Psoas muscle (tissue), 8 donors: ENCODE data around the gene PAAF1. TPM values are rescaled to one million over a fixed set of nuclear protein-coding genes. Genes with fewer than 3 reads are reported as not detected.

Source experiments
- ATAC-seq, 4 donors: fragments of 200-7000 bp; cut with Tn5 transposase; one replicate each; pipeline ENCODE4 v1.9.1; 2020; ENCODE audit warnings: moderate library complexity in 3 of 4, mild to moderate bottlenecking in 2 of 4
- DNase-seq, 2 donors: peaks; one replicate each; pipeline ENCODE4 v3.0.0-alpha.2; 2020
- H3K27ac ChIP-seq: fragments of 200-600 bp; one replicate; pipeline ENCODE4 v1.8.0; 2022
- H3K27me3 ChIP-seq, 3 donors: fragments of 200-600 bp in 1 of 3; one replicate each; pipeline versions ENCODE4 v1.6.1 to v1.8.0; 2013 to 2022; ENCODE audit warnings: low read length in 2 of 3, mild to moderate bottlenecking in 2 of 3, moderate library complexity in 1 of 3; ENCODE audit not compliant: insufficient read depth in 3 of 3
- H3K36me3 ChIP-seq, 2 donors: fragments of 200-600 bp in 1 of 2; one replicate each; pipeline versions ENCODE4 v1.6.1 to v1.8.0; 2013 to 2022; ENCODE audit warnings: low read depth in 1 of 2, mild to moderate bottlenecking in 1 of 2, moderate library complexity in 1 of 2; ENCODE audit not compliant: insufficient read depth in 1 of 2
- H3K4me1 ChIP-seq: fragments of 200-600 bp; one replicate; pipeline ENCODE4 v1.8.0; 2022
- H3K4me3 ChIP-seq: fragments of 200-600 bp; one replicate; pipeline ENCODE4 v1.8.0; 2022; ENCODE audit warnings: mild to moderate bottlenecking
- H3K9me3 ChIP-seq: fragments of 200-600 bp; one replicate; pipeline ENCODE4 v1.8.0; 2022
- WGBS, 3 donors: extraction: QIAGEN DNeasy Blood & Tissue Kit; methylation state at CpG; one replicate each; pipeline versions ENCODE4 v1.1.6 to v1.1.7; 2013; 5-methylcytosine and 5-hydroxymethylcytosine counted together
- intact Hi-C, 2 donors: fragments of 100-400 bp; cut with DNase I; formaldehyde crosslinking; loops; one replicate each; pipeline versions ENCODE4 v1.11.0 to v1.14.2; 2022
- polyA plus RNA-seq, 3 donors: library from polyadenylated mRNA; stranded (reverse); fragments of 200-250 nt; gene quantifications; one replicate each; pipeline ENCODE4 v1.2.3, GENCODE V29; 2013
- total RNA-seq, 4 donors: library from RNA; stranded (reverse); fragmentation: NEBNext Ultra II Directional in 2 of 4; extraction: Animal tissue kit (Norgen Biotek cat#: 25700) in 2 of 4; gene quantifications; one replicate each; pipeline versions ENCODE4 v1.2.1 to v1.2.4, GENCODE V29; 2021 to 2023
- TF ChIP-seq, protein P1 (sequence below): fragments of 200-600 bp; IDR thresholded peaks from one replicate; pipeline ENCODE4 v1.8.0; 2022; ENCODE audit warnings: antibody characterized with exemption
- donor health status: healthy with polysubstance abuse.
- donor health status: DM: no; HTN: no; CAD: no; lungs with moderate emphysema.
- donor health status: Bipolar disorder and iron deficiency.
- donor health status: healthy.
- donor health status: DM: yes; HTN: yes; CAD: no.
- donor health status: DM: no; HTN: no; CAD: no.
- donor health status: DM: no; HTN: no; CAD: no.
- donor health status: DM: yes; HTN: yes; CAD: no.

PAAF1 gene
- total and polyA plus RNA-seq, 7 donors, result 6.6 to 12.0 (median 9.3) TPM

DNA sequence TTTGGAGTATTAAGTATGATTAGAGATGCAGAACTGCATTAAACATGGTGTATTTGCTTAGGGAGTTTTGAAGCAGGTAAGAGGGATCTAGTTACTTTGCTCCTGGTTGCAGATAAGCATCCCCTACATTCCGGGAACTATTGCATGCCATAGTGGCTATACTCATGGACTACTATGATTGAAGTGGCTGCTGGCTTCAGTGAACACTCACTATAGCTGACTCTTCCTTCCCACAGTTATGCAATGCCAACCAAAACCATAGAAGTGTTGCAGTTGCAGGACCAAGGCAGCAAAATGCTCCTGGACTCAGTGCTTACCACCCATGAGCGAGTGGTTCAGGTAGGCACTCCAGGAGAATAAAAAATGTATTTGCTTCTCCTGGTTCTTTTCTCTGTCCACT lies 17.1 kb upstream of the PAAF1 start:
- DNase-seq, result no peak
- H3K36me3 ChIP-seq, result peaks cover 0 to 53% of the 10 kb centered on the region in 2 donors
- no peak overlapping the region for H3K4me3 ChIP-seq
- TF ChIP-seq, protein P1, sequence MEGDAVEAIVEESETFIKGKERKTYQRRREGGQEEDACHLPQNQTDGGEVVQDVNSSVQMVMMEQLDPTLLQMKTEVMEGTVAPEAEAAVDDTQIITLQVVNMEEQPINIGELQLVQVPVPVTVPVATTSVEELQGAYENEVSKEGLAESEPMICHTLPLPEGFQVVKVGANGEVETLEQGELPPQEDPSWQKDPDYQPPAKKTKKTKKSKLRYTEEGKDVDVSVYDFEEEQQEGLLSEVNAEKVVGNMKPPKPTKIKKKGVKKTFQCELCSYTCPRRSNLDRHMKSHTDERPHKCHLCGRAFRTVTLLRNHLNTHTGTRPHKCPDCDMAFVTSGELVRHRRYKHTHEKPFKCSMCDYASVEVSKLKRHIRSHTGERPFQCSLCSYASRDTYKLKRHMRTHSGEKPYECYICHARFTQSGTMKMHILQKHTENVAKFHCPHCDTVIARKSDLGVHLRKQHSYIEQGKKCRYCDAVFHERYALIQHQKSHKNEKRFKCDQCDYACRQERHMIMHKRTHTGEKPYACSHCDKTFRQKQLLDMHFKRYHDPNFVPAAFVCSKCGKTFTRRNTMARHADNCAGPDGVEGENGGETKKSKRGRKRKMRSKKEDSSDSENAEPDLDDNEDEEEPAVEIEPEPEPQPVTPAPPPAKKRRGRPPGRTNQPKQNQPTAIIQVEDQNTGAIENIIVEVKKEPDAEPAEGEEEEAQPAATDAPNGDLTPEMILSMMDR, result no peak
- no peaks in the 10 kb centered on the region for H3K27me3 ChIP-seq
- H3K4me1 ChIP-seq, result no peaks in the 10 kb centered on the region
- 96 to 98% (median 97%) methylated on average over 2 of the region's 2 CpGs for WGBS, 3 donors
- intact Hi-C loops, result no loop called here
- no peak overlapping the region for H3K27ac ChIP-seq
- ATAC-seq, result no peak
- H3K9me3 ChIP-seq, result no peaks in the 10 kb centered on the region

DNA sequence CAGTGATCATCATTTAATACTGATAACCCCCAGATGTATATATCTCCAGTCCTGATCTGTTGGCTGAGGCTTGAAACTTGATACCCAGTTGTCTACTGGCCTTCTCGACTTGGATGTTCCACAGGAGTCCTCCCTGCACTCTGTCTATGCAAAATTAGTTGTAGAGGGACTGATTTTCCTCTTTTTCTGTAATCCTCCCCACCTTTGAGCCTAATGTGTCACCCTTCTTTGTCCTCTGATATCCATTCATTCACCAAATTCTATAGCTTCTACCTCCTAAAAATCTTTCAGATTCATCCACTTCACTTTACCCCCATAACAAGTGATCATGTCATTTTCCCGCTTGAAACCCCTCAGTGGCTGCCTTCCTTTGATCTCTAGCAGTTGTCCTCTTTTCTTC lies 16.6 kb upstream of the PAAF1 start:
- Histone ChIP-seq H3K27me3 (no peaks in the 10 kb centered on the region), H3K4me3 (no peak overlapping the region), H3K4me1 (no peaks in the 10 kb centered on the region), H3K9me3 (no peaks in the 10 kb centered on the region), H3K36me3 (peaks cover 0 to 54% of the 10 kb centered on the region in 2 donors), H3K27ac (no peak overlapping the region)
- DNase-seq, result no peak
- ATAC-seq, result no peak
- intact Hi-C loops, result no loop called here
- WGBS, 3 donors, result 52 to 59% (median 56%) methylated on average over 2 of the region's 2 CpGs
- TF ChIP-seq, protein P1, result no peak

DNA sequence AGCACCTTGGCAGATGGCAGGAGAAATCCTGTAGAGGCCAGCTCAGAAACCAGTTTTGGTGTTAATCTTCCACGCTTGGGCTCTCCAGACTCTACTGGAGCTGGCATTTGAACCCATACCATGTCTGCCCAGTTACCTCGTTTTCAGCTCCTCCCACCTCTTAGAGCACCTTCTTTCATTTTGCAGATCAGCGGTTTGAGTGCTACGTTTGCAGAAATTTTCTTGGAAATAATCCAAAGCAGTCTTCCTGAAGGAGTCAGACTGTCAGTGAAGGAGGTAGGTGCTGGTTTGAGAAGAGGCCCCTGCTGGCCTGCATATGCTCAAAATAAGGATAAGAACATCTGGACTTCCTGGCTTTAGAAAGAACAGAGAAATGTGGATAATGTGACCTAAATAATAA lies 13.8 kb upstream of the PAAF1 start:
- Histone ChIP-seq H3K27me3 (no peaks in the 10 kb centered on the region), H3K27ac (no peak overlapping the region), H3K4me3 (no peak overlapping the region), H3K4me1 (peaks cover 5% of the 10 kb centered on the region), H3K9me3 (no peaks in the 10 kb centered on the region), H3K36me3 (peaks cover 0 to 51% of the 10 kb centered on the region in 2 donors)
- ATAC-seq (no peak), DNase-seq (no peak)
- TF ChIP-seq, protein P1, result no peak
- WGBS, 3 donors, result 75 to 79% (median 77%) methylated on average over 4 of the region's 4 CpGs
- intact Hi-C loops, result no loop called here

DNA sequence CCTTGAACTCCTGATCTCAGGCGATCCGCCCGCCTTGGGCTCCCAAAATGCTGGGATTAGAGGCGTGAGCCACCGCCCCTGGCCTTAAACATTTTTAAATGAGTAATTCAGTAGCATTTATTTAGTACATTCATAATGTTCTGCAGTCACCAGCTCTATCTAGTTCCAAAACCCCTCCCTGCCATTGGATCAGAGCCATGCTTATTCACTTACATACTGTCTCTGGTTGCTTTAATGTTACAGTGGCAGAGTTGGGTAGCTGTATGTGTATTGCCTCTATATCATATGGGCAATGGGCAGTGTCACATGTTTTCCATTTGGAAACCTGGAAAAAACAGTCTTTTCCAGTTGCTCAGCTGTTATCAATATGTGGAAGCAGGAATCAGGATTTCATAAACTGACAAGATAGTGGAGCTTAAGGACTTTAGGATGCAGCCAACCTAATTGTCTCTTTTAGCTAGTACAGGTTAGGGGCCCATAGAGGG lies 10.7 kb upstream of the PAAF1 start:
- H3K27ac ChIP-seq, result no peak overlapping the region
- ATAC-seq, result peak in 2 of 4 donors; percentile 13 to 27
- no peaks in the 10 kb centered on the region for H3K9me3 ChIP-seq
- peaks cover 5% of the 10 kb centered on the region for H3K4me1 ChIP-seq
- peaks cover 0 to 53% of the 10 kb centered on the region in 2 donors for H3K36me3 ChIP-seq
- WGBS, 3 donors, result 74 to 90% (median 88%) methylated on average over 5 of the region's 5 CpGs
- TF ChIP-seq, protein P1, result no peak
- no peak overlapping the region for H3K4me3 ChIP-seq
- intact Hi-C loops, result no loop called here
- no peak for DNase-seq
- no peaks in the 10 kb centered on the region for H3K27me3 ChIP-seq

DNA sequence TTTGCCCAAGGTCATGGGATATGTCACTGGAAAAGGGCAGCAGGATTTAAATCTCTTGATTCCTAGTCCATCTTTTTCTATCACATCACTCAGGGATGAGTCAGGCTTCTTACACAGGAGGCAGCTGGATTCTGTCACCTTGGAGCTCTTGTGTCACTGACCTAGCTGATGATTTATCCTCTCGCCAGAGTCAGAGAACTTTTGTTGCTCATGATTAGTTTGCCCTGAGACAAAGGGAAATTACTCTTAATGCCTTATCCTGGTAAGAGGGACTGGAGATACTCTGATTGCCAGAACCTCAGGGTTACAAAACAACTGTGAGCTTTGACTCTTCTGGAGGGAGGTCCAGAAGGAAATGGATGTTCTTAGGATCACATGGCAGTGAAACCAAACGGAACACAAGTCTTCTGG lies 10.2 kb upstream of the PAAF1 start:
- no peaks in the 10 kb centered on the region for H3K27me3 ChIP-seq
- no peak for DNase-seq
- H3K27ac ChIP-seq, result peak overlapping the region; percentile 52
- peaks cover 5% of the 10 kb centered on the region for H3K4me1 ChIP-seq
- peaks cover 0 to 53% of the 10 kb centered on the region in 2 donors for H3K36me3 ChIP-seq
- ATAC-seq, result peak; percentile 76 to 88 (median 81)
- TF ChIP-seq, protein P1, result no peak
- intact Hi-C loops, result no loop called here
- no peak overlapping the region for H3K4me3 ChIP-seq
- no peaks in the 10 kb centered on the region for H3K9me3 ChIP-seq
- 46 to 57% (median 50%) methylated on average over 2 of the region's 2 CpGs for WGBS, 3 donors
